ENCODE data around the gene CHST8. TPM values are rescaled to one million over a fixed set of nuclear protein-coding genes. Genes with fewer than 3 reads are reported as not detected.

The CHST8 gene
- total and polyA plus RNA-seq, 2 of the 13 experiments (the other 11 are each of a cell fraction or from before 2014, with no cell fraction given): not detected

- intact Hi-C loops (cut with micrococcal nuclease; ENCODE audit: unreplicated experiment) (no loop called here), in situ Hi-C loops (cut with HindIII; ENCODE audit: extremely low pct_ligation_motif_present, low pct_unique_long_range_greater_than_20kb) (no loop called here)
- no peaks in the 10 kb centered on the region for H3K79me2 ChIP-seq (ENCODE audit: insufficient read depth, low read length)
- ATAC-seq (no peak), DNase-seq (ENCODE audit: low spot score) (no peak), FAIRE-seq (no peak)
- 25% methylated on average over 6 of the region's 6 CpGs for WGBS (ENCODE audit: low lambda C conversion rate)
- H2AFZ ChIP-seq (ENCODE audit: low read length): no peak overlapping the region
- ChIA-PET POLR2A (no interaction called here), CTCF (ENCODE audit: low intra/inter-chr PET ratio, low total read pairs) (no interaction called here)
- BruUV-seq (replicated peaks): no TSS peak
- peaks cover 3 to 34% of the 10 kb centered on the region in 2 experiments; a peak in 4 of 5 replicates for H3K27me3 ChIP-seq (ENCODE audit: control insufficient read depth in 1 of 2, insufficient read depth in 2 of 2, low read length in 2 of 2)
- no peaks in the 10 kb centered on the region for H3K36me3 ChIP-seq (replicated peaks in 1 of 2; ENCODE audit: control insufficient read depth in 1 of 2, insufficient read depth in 2 of 2, low read length in 2 of 2)
- no peaks in the 10 kb centered on the region for H3K4me1 ChIP-seq (ENCODE audit: insufficient read depth, low read length)
- H3K9ac ChIP-seq (ENCODE audit: insufficient read depth, low read depth, low read length): no peak overlapping the region
- no peak overlapping the region for H3K4me3 ChIP-seq (replicated peaks in 1 of 3; ENCODE audit: insufficient read depth in 1 of 3, low read depth in 2 of 3, low read length in 3 of 3)
- no peak overlapping the region for H3K4me2 ChIP-seq (ENCODE audit: low read depth, low read length)
- no peaks in the 10 kb centered on the region for H4K20me1 ChIP-seq (ENCODE audit: insufficient read depth, low read length)
- H3K9me3 ChIP-seq (ENCODE audit: low read length): no peaks in the 10 kb centered on the region
- H3K27ac ChIP-seq (ENCODE audit: extremely low read length, insufficient read depth, low read length): no peak overlapping the region
- TF ChIP-seq ZNF768 (CRISPR knock-in tag; IDR thresholded peaks at IDR 0.05) (no peak), NR1H2 (CRISPR knock-in tag; IDR thresholded peaks at IDR 0.05; ENCODE audit: borderline replicate concordance, low read depth) (no peak), BCL6 (CRISPR knock-in tag; IDR thresholded peaks at IDR 0.05) (no peak), ZNF709 (CRISPR knock-in tag; IDR thresholded peaks at IDR 0.05) (no peak), RFX1 (IDR thresholded peaks at IDR 0.05) (no peak), BHLHE40 (IDR thresholded peaks at IDR 0.05; ENCODE audit: low read length) (no peak), TFE3 (CRISPR knock-in tag; IDR thresholded peaks at IDR 0.05) (no peak), ZXDC (CRISPR knock-in tag; IDR thresholded peaks at IDR 0.05) (no peak), ASH2L (IDR thresholded peaks at IDR 0.05; ENCODE audit: insufficient read length, low read depth, low read length) (no peak), ZNF362 (CRISPR knock-in tag; IDR thresholded peaks at IDR 0.05; ENCODE audit: borderline replicate concordance) (no peak), ZNF142 (CRISPR knock-in tag; IDR thresholded peaks at IDR 0.05) (no peak), RBAK (CRISPR knock-in tag; IDR thresholded peaks at IDR 0.05) (no peak), ELF3 (CRISPR knock-in tag; IDR thresholded peaks at IDR 0.05) (no peak), ZKSCAN5 (CRISPR knock-in tag; IDR thresholded peaks at IDR 0.05) (no peak), PLRG1 (conservative IDR thresholded peaks at IDR 0.05) (no peak), ZBTB20 (CRISPR knock-in tag; IDR thresholded peaks at IDR 0.05; ENCODE audit: borderline replicate concordance, low read depth) (no peak)
Measured at GRCh38 chr19:33631609-33631973, 9.8 kb downstream of the CHST8 start.

All from HepG2 (cell line).